Putamen (tissue), 1 donor: ENCODE measurements around the gene CSTPP1.

Experiments
- DNase-seq: peaks from one replicate; pipeline ENCODE4 v3.0.0-alpha.2; 2016; ENCODE audit warnings: low spot score

Gene CSTPP1

GRCh38 chr11:46936138-46937110, at the start of gene CSTPP1:
CSTPP1 (plus strand) TSS chr11:46936761; CDS start chr11:46936806, 45 bp downstream.
- peak; percentile 91 for DNase-seq

- DNase-seq = no peak
Measured at GRCh38 chr11:46888636-46889035, 47.9 kb upstream of the CSTPP1 start.

GRCh38 chr11:46889251-46889650, 47.3 kb upstream of the CSTPP1 start:
- no peak for DNase-seq

GRCh38 chr11:46889689-46890475, 46.7 kb upstream of the CSTPP1 start:
- peak; percentile 78 for DNase-seq

GRCh38 chr11:46890665-46891064, 45.9 kb upstream of the CSTPP1 start:
- DNase-seq = no peak

GRCh38 chr11:46892109-46892508, 44.5 kb upstream of the CSTPP1 start:
- DNase-seq = no peak

- DNase-seq = no peak
Measured at GRCh38 chr11:46892838-46893237, 43.7 kb upstream of the CSTPP1 start.

- no peak for DNase-seq
Measured at GRCh38 chr11:46894506-46894905, 42.1 kb upstream of the CSTPP1 start.

GRCh38 chr11:46894961-46895360, 41.6 kb upstream of the CSTPP1 start:
- DNase-seq = no peak

GRCh38 chr11:46895821-46896220, 40.7 kb upstream of the CSTPP1 start:
- peak; percentile 49 for DNase-seq

GRCh38 chr11:46896719-46897406, 39.7 kb upstream of the CSTPP1 start:
- DNase-seq = peak; percentile 22

GRCh38 chr11:46898396-46899095, 38.0 kb upstream of the CSTPP1 start:
- no peak for DNase-seq

GRCh38 chr11:46899501-46900025, 37.0 kb upstream of the CSTPP1 start:
- no peak for DNase-seq

- DNase-seq = no peak
Measured at GRCh38 chr11:46900091-46900746, 36.3 kb upstream of the CSTPP1 start.

GRCh38 chr11:46901156-46901555, 35.4 kb upstream of the CSTPP1 start:
- peak; percentile 72 for DNase-seq

- DNase-seq = no peak
Measured at GRCh38 chr11:46902694-46903093, 33.9 kb upstream of the CSTPP1 start.

GRCh38 chr11:46903846-46904245, 32.7 kb upstream of the CSTPP1 start:
- peak; percentile 98 for DNase-seq

- no peak for DNase-seq
Measured at GRCh38 chr11:46905806-46906205, 30.8 kb upstream of the CSTPP1 start.

- peak; percentile 46 for DNase-seq
Measured at GRCh38 chr11:46906609-46907041, 29.9 kb upstream of the CSTPP1 start.

GRCh38 chr11:46907606-46908005, 29.0 kb upstream of the CSTPP1 start:
- no peak for DNase-seq
